Right lobe of liver (tissue), 6 donors: Measurements from ENCODE around the gene ARHGEF10L. TPM values are rescaled to one million over a fixed set of nuclear protein-coding genes. Genes with fewer than 3 reads are reported as not detected.
"Not testable (repeated sequence)": the region's sequence is repeated elsewhere in the genome, so short reads cannot be mapped to it uniquely, and the experiment has no call there.

ENCODE experiments used
- ATAC-seq, 4 donors: fragments of 200-7000 bp; cut with Tn5 transposase; one replicate each; pipeline ENCODE4 v1.9.1; 2020; ENCODE audit warnings: mild to moderate bottlenecking in 4 of 4, moderate library complexity in 4 of 4
- DNase-seq, 3 donors: peaks; one replicate each; pipeline ENCODE4 v3.0.0-alpha.2; 2020
- H3K27ac ChIP-seq, 3 donors: fragments of 200-600 bp; one replicate each; pipeline ENCODE4 v1.8.0; 2022
- H3K27me3 ChIP-seq, 2 donors: fragments of 200-600 bp; one replicate each; pipeline ENCODE4 v1.8.0; 2022
- H3K36me3 ChIP-seq, 4 donors: fragments of 200-600 bp; sonication (generic) in 1 of 4; one replicate each; pipeline versions ENCODE4 v1.5.1 to v1.8.0; 2017 to 2022; ENCODE audit warnings: control low read depth in 1 of 4
- H3K4me1 ChIP-seq, 4 donors: fragments of 200-600 bp; sonication (generic) in 1 of 4; one replicate each; pipeline versions ENCODE4 v1.5.1 to v1.8.0; 2017 to 2022; ENCODE audit warnings: control low read depth in 1 of 4
- H3K4me3 ChIP-seq, 3 donors: fragments of 200-600 bp; one replicate each; pipeline ENCODE4 v1.8.0; 2022
- H3K9me3 ChIP-seq, 4 donors: fragments of 200-600 bp; sonication (generic) in 1 of 4; one replicate each; pipeline versions ENCODE4 v1.5.1 to v1.8.0; 2017 to 2022; ENCODE audit warnings: control low read depth in 1 of 4
- CTCF ChIP-seq, 4 donors: fragments of 200-600 bp in 3 of 4; fragments of 450-650 bp in 1 of 4; IDR thresholded peaks; one replicate each; pipeline versions ENCODE4 v1.5.1 to v1.8.0; 2016 to 2022; ENCODE audit warnings: antibody characterized with exemption in 4 of 4, mild to moderate bottlenecking in 2 of 4
- POLR2A ChIP-seq: fragments of 450-650 bp; IDR thresholded peaks from one replicate; pipeline ENCODE4 v1.6.1; 2017; ENCODE audit warnings: antibody characterized with exemption, mild to moderate bottlenecking
- WGBS: methylation state at CpG from one replicate; pipeline ENCODE4 v1.1.6; 2018; ENCODE audit warnings: low coverage, low lambda C conversion rate; ENCODE audit not compliant: insufficient coverage; ENCODE audit errors: missing lambda C conversion rate; 5-methylcytosine and 5-hydroxymethylcytosine counted together
- intact Hi-C, 2 donors: fragments of 100-400 bp; cut with DNase I; formaldehyde crosslinking; loops; one replicate each; pipeline versions ENCODE4 v1.11.2 to v1.14.1; 2022
- total RNA-seq, 6 experiments: library from RNA; depleted of rRNA in 2 of 6; stranded (reverse); fragments of >200 nt in 2 of 6; fragmentation: NEBNext Ultra II Directional in 3 of 6; extraction: Animal tissue kit (Norgen Biotek cat#: 25700) in 3 of 6; gene quantifications; one replicate each; pipeline versions ENCODE4 v1.1.0 to v1.2.4, GENCODE V29; 2016 to 2023
- donor health status: DM: no; HTN: yes; CAD: no.
- donor health status: DM: no; HTN: no; CAD: no.
- donor health status: DM: no; HTN: no; CAD: no.
- donor health status: DM: no; HTN: yes; CAD: no.
- donor health status: DM: no; HTN: yes; CAD: no.

Gene ARHGEF10L
- total RNA-seq, 6 experiments from 2014 or later = 59.7 to 124 (median 87.4) TPM

GRCh38 chr1:17627239-17628052, 87.9 kb downstream of the ARHGEF10L start:
- Histone ChIP-seq H3K36me3 (peaks cover 9 to 94% (median 52%) of the 10 kb centered on the region in 4 donors), H3K9me3 (no peaks in the 10 kb centered on the region), H3K27ac (no peak overlapping the region), H3K4me1 (peaks cover 0 to 15% (median 4%) of the 10 kb centered on the region in 4 donors), H3K4me3 (no peak overlapping the region), H3K27me3 (no peaks in the 10 kb centered on the region)
- WGBS = 77% methylated on average over 11 of the region's 16 CpGs
- TF ChIP-seq POLR2A = no peak
- TF ChIP-seq CTCF (IDR thresholded peaks at IDR 0.05) = peak in 1 of 4 donors; percentile 5
- ATAC-seq (no peak), DNase-seq (no peak)
- intact Hi-C loops = no loop called here

GRCh38 chr1:17629046-17629445, 89.5 kb downstream of the ARHGEF10L start:
- peaks cover 7 to 94% (median 52%) of the 10 kb centered on the region in 4 donors for H3K36me3 ChIP-seq

DNA sequence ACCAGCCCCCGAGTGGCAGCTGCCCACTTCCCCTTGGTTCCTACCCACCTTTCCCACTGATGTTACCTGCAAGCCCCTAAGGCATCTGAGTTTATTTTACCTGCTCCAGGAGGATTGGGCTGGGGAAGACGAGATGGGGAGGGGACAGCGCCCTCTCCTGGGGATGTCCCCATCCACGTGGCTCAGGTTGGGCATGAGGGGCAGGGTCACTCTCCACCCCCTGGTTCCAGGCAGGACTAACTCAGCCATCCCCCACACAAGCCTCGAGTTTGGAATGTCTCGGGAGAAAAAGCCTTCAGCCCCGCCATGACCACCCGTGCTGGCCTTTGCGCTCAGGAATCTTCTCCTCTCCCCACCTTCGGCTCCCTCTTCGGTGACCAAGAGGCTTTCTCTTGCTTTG, 90.0 kb downstream of the ARHGEF10L start:
- WGBS = 80% methylated on average over 7 of the region's 11 CpGs
- peaks cover 0 to 15% (median 4%) of the 10 kb centered on the region in 4 donors for H3K4me1 ChIP-seq
- H3K4me3 ChIP-seq = no peak overlapping the region
- no peaks in the 10 kb centered on the region for H3K27me3 ChIP-seq
- TF ChIP-seq POLR2A (no peak), CTCF (IDR thresholded peaks at IDR 0.05) (peak in 3 of 4 donors; percentile 11 to 34 (median 32))
- DNase-seq (no peak), ATAC-seq (no peak)
- H3K27ac ChIP-seq = peak overlapping the region; percentile 40 to 64 (median 45)
- intact Hi-C loops = no loop called here
- H3K9me3 ChIP-seq = no peaks in the 10 kb centered on the region
- peaks cover 7 to 94% (median 51%) of the 10 kb centered on the region in 4 donors for H3K36me3 ChIP-seq

More at GRCh38 chr1:17629046-17629445, 89.5 kb downstream of the ARHGEF10L start:
- 80% methylated on average over 5 of the region's 5 CpGs for WGBS
- Histone ChIP-seq H3K4me1 (peaks cover 0 to 15% (median 4%) of the 10 kb centered on the region in 4 donors), H3K27ac (peak overlapping the region in 1 of 3 donors; percentile 40)
- intact Hi-C loops, H3K27me3 ChIP-seq, H3K9me3 ChIP-seq, ATAC-seq, DNase-seq, H3K4me3 ChIP-seq: not testable (repeated sequence)

- H3K9me3 ChIP-seq = no peaks in the 10 kb centered on the region
- DNase-seq = peak; percentile 71 to 79 (median 73)
- peak; percentile 68 to 80 (median 70) for ATAC-seq
- H3K27me3 ChIP-seq = no peaks in the 10 kb centered on the region
- no peak overlapping the region for H3K4me3 ChIP-seq
- H3K4me1 ChIP-seq = peaks cover 0 to 15% (median 4%) of the 10 kb centered on the region in 4 donors
- intact Hi-C loops = no loop called here
- H3K36me3 ChIP-seq = peaks cover 7 to 94% (median 50%) of the 10 kb centered on the region in 4 donors
- peak overlapping the region; percentile 45 to 64 (median 64) for H3K27ac ChIP-seq
- WGBS = 15% methylated on average over 8 of the region's 16 CpGs
- TF ChIP-seq CTCF (IDR thresholded peaks at IDR 0.05) (no peak), POLR2A (no peak)
Measured at GRCh38 chr1:17630048-17630830, 90.7 kb downstream of the ARHGEF10L start.
